K562 (cell line): Measurements from ENCODE around the gene ZFP92.

Experiments
- PBX2 ChIP-seq, 2 experiments: IDR thresholded peaks in 1 of 2; conservative IDR thresholded peaks in 1 of 2; 2 replicates each; pipeline ENCODE4 v1.6.1; 2016; ENCODE audit warnings: low read depth in 2 of 2, mild to moderate bottlenecking in 1 of 2, missing compliant biosample characterization in 1 of 2, missing genetic modification characterization in 1 of 2, moderate library complexity in 1 of 2
- SP1 ChIP-seq: sonication (generic); formaldehyde crosslinking; IDR thresholded peaks from 2 replicates; pipeline ENCODE4 v1.8.1; 2022; ENCODE audit warnings: mild to moderate bottlenecking, missing genetic modification reagents
- TAF7 ChIP-seq: fragments of 450-650 bp; IDR thresholded peaks from 2 replicates; pipeline ENCODE4 v1.6.1; 2016; ENCODE audit warnings: missing genetic modification characterization, missing compliant biosample characterization

DNA sequence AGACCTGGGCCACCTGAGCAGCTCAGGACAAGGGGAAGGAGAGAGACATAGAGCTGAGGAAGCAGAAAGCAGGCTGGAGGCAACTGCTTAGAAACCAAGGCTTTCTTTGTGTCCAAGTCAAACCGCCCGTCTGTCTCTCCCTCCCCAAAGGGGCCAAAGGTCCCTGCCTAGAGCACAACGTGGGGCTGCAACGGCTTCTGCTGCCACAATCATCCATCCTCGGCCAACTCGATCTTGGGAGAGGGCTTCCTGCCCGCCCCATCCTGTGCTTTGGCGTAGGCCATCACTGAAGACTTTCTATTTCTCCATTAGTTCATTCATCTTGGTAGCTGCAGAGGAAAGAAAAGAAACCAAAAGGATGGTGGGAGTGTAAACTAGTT is 36.3 kb downstream of the ZFP92 start:
- TF ChIP-seq SP1 (CRISPR knock-in tag), result no peak
- no peak for TF ChIP-seq TAF7 (tag)
- TF ChIP-seq PBX2 (CRISPR knock-in tag; IDR thresholded peaks at IDR 0.05; ENCODE audit: low read depth), result no peak
- TF ChIP-seq PBX2 (tag; conservative IDR thresholded peaks at IDR 0.05; ENCODE audit: low read depth), result no peak
